MM.1S (cell line): Measurements from ENCODE around the gene EZH2.

Experiments used
- DNase-seq: peaks from one replicate; pipeline ENCODE4 v3.0.0-alpha.2; 2015
- H2AFZ ChIP-seq: fragments of 300-600 bp; sonication (generic); 2 replicates; pipeline ENCODE4 v1.6.0; 2016; ENCODE audit warnings: antibody characterized with exemption, low read length
- H3F3A ChIP-seq: fragments of 300-600 bp; sonication (generic); 2 replicates; pipeline ENCODE4 v1.6.1; 2016; ENCODE audit warnings: mild to moderate bottlenecking, antibody characterized with exemption, low read length, moderate library complexity, mixed read lengths; ENCODE audit not compliant: insufficient read depth
- H3K27ac ChIP-seq: fragments of 300-600 bp; sonication (generic); 2 replicates; pipeline ENCODE4 v1.5.1; 2016; ENCODE audit warnings: mild to moderate bottlenecking, low read length
- H3K27me3 ChIP-seq: fragments of 300-600 bp; sonication (generic); replicated peaks from 2 replicates; pipeline ENCODE4 v1.6.0; 2016; ENCODE audit warnings: low read length; ENCODE audit not compliant: insufficient read depth
- H3K36me3 ChIP-seq: fragments of 300-600 bp; sonication (generic); replicated peaks from 2 replicates; pipeline ENCODE4 v1.6.1; 2016; ENCODE audit warnings: mild to moderate bottlenecking, low read length, mixed read lengths; ENCODE audit not compliant: insufficient read depth
- H3K4me1 ChIP-seq: fragments of 300-600 bp; sonication (generic); 2 replicates; pipeline ENCODE4 v1.6.1; 2016; ENCODE audit warnings: low read length, mixed read lengths
- H3K4me2 ChIP-seq: fragments of 300-600 bp; sonication (generic); 2 replicates; pipeline ENCODE4 v1.6.0; 2016; ENCODE audit warnings: low read depth, low read length
- H3K4me3 ChIP-seq: fragments of 300-600 bp; sonication (generic); 2 replicates; pipeline ENCODE4 v1.5.1; 2016; ENCODE audit warnings: low read length, mixed read lengths
- H3K79me2 ChIP-seq: fragments of 300-600 bp; sonication (generic); 2 replicates; pipeline ENCODE4 v1.6.1; 2016; ENCODE audit warnings: mixed run types, low read length, mixed read lengths
- H3K9ac ChIP-seq: fragments of 300-600 bp; sonication (generic); 2 replicates; pipeline ENCODE4 v1.6.1; 2016; ENCODE audit warnings: low read length, mixed read lengths
- H3K9me2 ChIP-seq: fragments of 300-600 bp; sonication (generic); replicated peaks from 2 replicates; pipeline ENCODE4 v1.6.1; 2016; ENCODE audit warnings: mild to moderate bottlenecking, low read length, mixed read lengths; ENCODE audit not compliant: insufficient read depth
- H3K9me3 ChIP-seq: fragments of 300-600 bp; sonication (generic); replicated peaks from 2 replicates; pipeline ENCODE4 v1.6.1; 2016; ENCODE audit warnings: mild to moderate bottlenecking, low read length, mixed read lengths; ENCODE audit not compliant: insufficient read depth
- H4K20me1 ChIP-seq: fragments of 300-600 bp; sonication (generic); 2 replicates; pipeline ENCODE4 v1.6.1; 2016; ENCODE audit warnings: mild to moderate bottlenecking, low read length, moderate library complexity, mixed read lengths; ENCODE audit not compliant: insufficient read depth
- EZH2 ChIP-seq: fragments of 300-600 bp; sonication (generic); optimal IDR thresholded peaks from 2 replicates; pipeline ENCODE3; 2017; ENCODE audit warnings: low read depth, mild to moderate bottlenecking, antibody characterized with exemption, low read length, mixed read lengths
- EZH2phosphoT487 ChIP-seq: fragments of 300-600 bp; sonication (generic); IDR thresholded peaks from 2 replicates; pipeline ENCODE4 v1.6.1; 2018; ENCODE audit warnings: antibody characterized with exemption, low read length
- TF ChIP-seq, protein P1 (sequence below): fragments of 300-600 bp; sonication (generic); IDR thresholded peaks from 2 replicates; pipeline ENCODE4 v1.5.1; 2016; ENCODE audit warnings: antibody characterized with exemption, low read length, mixed read lengths

The EZH2 gene

GRCh38 chr7:148830897-148831692, 53.0 kb downstream of the EZH2 start:
- peaks cover 71% of the 10 kb centered on the region for H3K79me2 ChIP-seq
- no peak for TF ChIP-seq EZH2
- no peak for TF ChIP-seq EZH2phosphoT487
- TF ChIP-seq, protein P1, sequence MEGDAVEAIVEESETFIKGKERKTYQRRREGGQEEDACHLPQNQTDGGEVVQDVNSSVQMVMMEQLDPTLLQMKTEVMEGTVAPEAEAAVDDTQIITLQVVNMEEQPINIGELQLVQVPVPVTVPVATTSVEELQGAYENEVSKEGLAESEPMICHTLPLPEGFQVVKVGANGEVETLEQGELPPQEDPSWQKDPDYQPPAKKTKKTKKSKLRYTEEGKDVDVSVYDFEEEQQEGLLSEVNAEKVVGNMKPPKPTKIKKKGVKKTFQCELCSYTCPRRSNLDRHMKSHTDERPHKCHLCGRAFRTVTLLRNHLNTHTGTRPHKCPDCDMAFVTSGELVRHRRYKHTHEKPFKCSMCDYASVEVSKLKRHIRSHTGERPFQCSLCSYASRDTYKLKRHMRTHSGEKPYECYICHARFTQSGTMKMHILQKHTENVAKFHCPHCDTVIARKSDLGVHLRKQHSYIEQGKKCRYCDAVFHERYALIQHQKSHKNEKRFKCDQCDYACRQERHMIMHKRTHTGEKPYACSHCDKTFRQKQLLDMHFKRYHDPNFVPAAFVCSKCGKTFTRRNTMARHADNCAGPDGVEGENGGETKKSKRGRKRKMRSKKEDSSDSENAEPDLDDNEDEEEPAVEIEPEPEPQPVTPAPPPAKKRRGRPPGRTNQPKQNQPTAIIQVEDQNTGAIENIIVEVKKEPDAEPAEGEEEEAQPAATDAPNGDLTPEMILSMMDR, result no peak
- H3K27me3 ChIP-seq, result no peaks in the 10 kb centered on the region
- no peaks in the 10 kb centered on the region for H3K9me3 ChIP-seq
- peaks cover 4% of the 10 kb centered on the region; the same call in 1 of the 2 replicates for H3K36me3 ChIP-seq
- H3K4me2 ChIP-seq, result no peak overlapping the region
- H4K20me1 ChIP-seq, result peaks cover 4% of the 10 kb centered on the region; the same call in 1 of the 2 replicates
- H2AFZ ChIP-seq, result no peak overlapping the region
- no peaks in the 10 kb centered on the region for H3K4me1 ChIP-seq
- no peaks in the 10 kb centered on the region for H3K9me2 ChIP-seq
- DNase-seq, result no peak
- no peaks in the 10 kb centered on the region for H3F3A ChIP-seq
- no peak overlapping the region for H3K4me3 ChIP-seq
- no peak overlapping the region for H3K27ac ChIP-seq
- H3K9ac ChIP-seq, result no peak overlapping the region

- peaks cover 15% of the 10 kb centered on the region; the same call in 1 of the 2 replicates for H3K36me3 ChIP-seq
- TF ChIP-seq EZH2phosphoT487, result no peak
- TF ChIP-seq, protein P1, result no peak
- no peak for TF ChIP-seq EZH2
- H3K4me1 ChIP-seq, result no peaks in the 10 kb centered on the region
- no peaks in the 10 kb centered on the region for H3K9me3 ChIP-seq
- no peak overlapping the region for H3K4me3 ChIP-seq
- no peak overlapping the region for H3K4me2 ChIP-seq
- no peaks in the 10 kb centered on the region for H3F3A ChIP-seq
- no peaks in the 10 kb centered on the region for H3K27me3 ChIP-seq
- no peak overlapping the region for H3K27ac ChIP-seq
- DNase-seq, result no peak
- no peaks in the 10 kb centered on the region for H3K9me2 ChIP-seq
- H3K9ac ChIP-seq, result no peak overlapping the region
- H4K20me1 ChIP-seq, result peaks cover 4% of the 10 kb centered on the region; the same call in 1 of the 2 replicates
- H2AFZ ChIP-seq, result no peak overlapping the region
- peaks cover 56% of the 10 kb centered on the region for H3K79me2 ChIP-seq
Measured at GRCh38 chr7:148828965-148829364, 55.1 kb downstream of the EZH2 start.

DNA sequence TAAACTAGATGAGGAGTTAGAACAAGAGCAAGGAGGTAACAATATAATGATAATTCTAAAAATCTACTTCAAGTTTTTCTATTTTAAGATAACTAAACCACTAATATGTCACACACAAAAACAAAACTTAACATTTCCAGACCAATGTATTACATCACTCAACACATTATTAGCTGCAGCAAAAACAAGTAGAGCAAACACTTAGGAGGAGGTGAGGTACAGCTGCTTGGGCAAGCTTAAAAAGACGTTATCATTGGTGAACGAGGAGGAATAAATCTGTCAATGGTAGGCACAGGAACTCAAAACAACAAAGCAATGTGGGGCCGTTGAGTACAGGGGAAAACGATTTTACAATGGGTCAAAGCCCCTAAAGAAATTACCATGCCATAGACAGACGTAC, 58.8 kb downstream of the EZH2 start:
- no peak for DNase-seq
- Histone ChIP-seq H3K79me2 (peaks cover 37% of the 10 kb centered on the region), H2AFZ (no peak overlapping the region), H3K4me3 (no peak overlapping the region), H4K20me1 (no peaks in the 10 kb centered on the region), H3K27ac (no peak overlapping the region), H3K27me3 (no peaks in the 10 kb centered on the region), H3K36me3 (peaks cover 20% of the 10 kb centered on the region; the same call in 1 of the 2 replicates), H3K9me3 (no peaks in the 10 kb centered on the region), H3K4me2 (no peak overlapping the region), H3K4me1 (no peaks in the 10 kb centered on the region), H3K9me2 (no peaks in the 10 kb centered on the region), H3K9ac (no peak overlapping the region), H3F3A (no peaks in the 10 kb centered on the region)
- TF ChIP-seq EZH2 (no peak), EZH2phosphoT487 (no peak)
- TF ChIP-seq, protein P1, result no peak
